ENCODE data around the gene ICAM3. TPM values are rescaled to one million over a fixed set of nuclear protein-coding genes. Genes with fewer than 3 reads are reported as not detected.
A peak's percentile ranks its signal among the peaks of the same experiment; 100 is the strongest.

The ICAM3 gene
- total and polyA plus RNA-seq, 10 of the 15 experiments (the other 5 are each of a cell fraction or from before 2014, with no cell fraction given): 5.5 to 152 (median 90.7) TPM

GRCh38 chr19:10380313-10381102 is 41.1 kb upstream of the ICAM3 start, which contains the start of gene TYK2 (continued):
- TF ChIP-seq E2F4 (IDR thresholded peaks at IDR 0.05; ENCODE audit: low read depth, low read length) (peak; percentile 72; the same call in 1 of the 2 replicates), MTA2 (IDR thresholded peaks at IDR 0.05; ENCODE audit: low read depth) (peak; percentile 55), BHLHE40 (IDR thresholded peaks at IDR 0.05; ENCODE audit: borderline replicate concordance in 1 of 2, low read depth in 2 of 2, low read length in 1 of 2) (peak; percentile 60 to 70), MLLT1 (IDR thresholded peaks at IDR 0.05) (no peak; the same call in 1 of the 2 replicates), E4F1 (IDR thresholded peaks at IDR 0.05; ENCODE audit: borderline replicate concordance, partially characterized antibody) (peak; percentile 14), SMARCA5 (IDR thresholded peaks at IDR 0.05) (no peak), JUNB (IDR thresholded peaks at IDR 0.05) (no peak), NFYB (IDR thresholded peaks at IDR 0.05; ENCODE audit: insufficient read depth, low read depth, low read length) (peak; percentile 99), BMI1 (IDR thresholded peaks at IDR 0.05; ENCODE audit: borderline replicate concordance) (no peak), CBFB (IDR thresholded peaks at IDR 0.05; ENCODE audit: low read depth) (peak; percentile 37; the same call in 1 of the 2 replicates), YY1 (IDR thresholded peaks at IDR 0.05; ENCODE audit: low read depth, low read length) (peak; percentile 83), ATF7 (IDR thresholded peaks at IDR 0.05; ENCODE audit: low read depth) (peak; percentile 78), GABPA (IDR thresholded peaks at IDR 0.05; ENCODE audit: low read depth) (0 out of 2 replicates have a peak, but pooled peaks have one; percentile 19), CHD4 (IDR thresholded peaks at IDR 0.05) (no peak), TCF3 (IDR thresholded peaks at IDR 0.05; ENCODE audit: borderline replicate concordance, insufficient read depth, low read depth, low read length) (peak; percentile 72), TAF1 (IDR thresholded peaks at IDR 0.05; ENCODE audit: borderline replicate concordance, low read depth, low read length) (peak; percentile 64; the same call in 1 of the 2 replicates), RELA (IDR thresholded peaks at IDR 0.05; ENCODE audit: borderline replicate concordance, partially characterized antibody) (peak; percentile 95), POLR2AphosphoS5 (IDR thresholded peaks at IDR 0.05; ENCODE audit: low read length) (peak; percentile 86), NRF1 (conservative IDR thresholded peaks at IDR 0.05; ENCODE audit: low read depth, low read length) (no peak), DPF2 (IDR thresholded peaks at IDR 0.05) (peak; percentile 62), RAD21 (IDR thresholded peaks at IDR 0.05; ENCODE audit: insufficient read depth, low read depth, low read length) (no peak), ETV6 (conservative IDR thresholded peaks at IDR 0.05 in 1 of 2, IDR thresholded peaks at IDR 0.05 in 1 of 2; ENCODE audit: borderline replicate concordance in 1 of 2, low read depth in 1 of 2) (0 out of 4 replicates have a peak, but pooled peaks of 1 of the 2 experiments have one; percentile 16), MEF2B (IDR thresholded peaks at IDR 0.05; ENCODE audit: partially characterized antibody, poor library complexity, severe bottlenecking) (peak; percentile 19)
- TF ChIP-seq, protein P1, sequence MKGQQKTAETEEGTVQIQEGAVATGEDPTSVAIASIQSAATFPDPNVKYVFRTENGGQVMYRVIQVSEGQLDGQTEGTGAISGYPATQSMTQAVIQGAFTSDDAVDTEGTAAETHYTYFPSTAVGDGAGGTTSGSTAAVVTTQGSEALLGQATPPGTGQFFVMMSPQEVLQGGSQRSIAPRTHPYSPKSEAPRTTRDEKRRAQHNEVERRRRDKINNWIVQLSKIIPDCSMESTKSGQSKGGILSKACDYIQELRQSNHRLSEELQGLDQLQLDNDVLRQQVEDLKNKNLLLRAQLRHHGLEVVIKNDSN (IDR thresholded peaks at IDR 0.05; ENCODE audit: borderline replicate concordance, extremely low read length, insufficient read depth, low read depth, low read length): no peak
